Measurements from ENCODE around the gene CACNA1S. TPM values are rescaled to one million over a fixed set of nuclear protein-coding genes. Genes with fewer than 3 reads are reported as not detected.

CACNA1S gene
- total and polyA plus RNA-seq, 2 of the 8 experiments (the other 6 are each of a cell fraction or from before 2014, with no cell fraction given): 0.06 TPM; not detected in 1

DNA sequence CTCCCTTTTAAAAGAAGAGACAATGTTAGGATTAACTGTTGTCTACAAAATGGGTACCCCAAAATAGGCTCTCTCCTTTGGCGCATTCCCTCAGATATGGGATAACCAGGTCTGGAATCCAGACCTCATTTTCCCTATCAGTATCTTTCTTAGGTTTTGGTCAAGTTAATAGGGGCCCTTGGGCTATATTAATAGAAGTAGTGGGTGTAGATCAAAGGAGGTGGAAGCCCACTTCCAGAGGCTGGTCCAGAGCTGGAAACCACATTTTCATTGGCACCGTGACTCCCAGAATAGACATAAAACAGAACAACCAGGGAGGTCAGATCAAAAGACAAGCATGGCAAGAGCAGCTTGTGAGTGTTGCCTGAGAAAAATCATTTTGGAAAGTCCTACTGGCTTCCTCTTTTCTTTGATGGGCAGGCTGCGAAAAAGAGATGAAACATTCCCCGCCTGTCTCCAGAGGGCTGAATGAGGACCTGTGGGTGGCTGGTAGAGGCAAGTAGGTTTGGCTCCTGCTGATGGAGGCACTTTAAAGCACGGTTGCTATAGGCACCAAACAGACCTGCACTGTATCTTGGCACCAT lies 62.9 kb downstream of the CACNA1S start:
- H4K20me1 ChIP-seq (replicated peaks in 1 of 2; ENCODE audit: control insufficient read depth in 1 of 2, insufficient read depth in 2 of 2, low read length in 2 of 2): no peaks in the 10 kb centered on the region
- WGBS, 2 experiments (ENCODE audit: extremely low coverage in 1 of 2, insufficient coverage in 1 of 2, insufficient read length in 1 of 2, insufficient replicate concordance in 2 of 2, low coverage in 1 of 2, low lambda C conversion rate in 2 of 2, missing lambda C conversion rate in 1 of 2): 90% methylated on average over 5 of the region's 5 CpGs; no CpG with 5 or more reads in 1 of the 2 experiments
- POLR2A ChIA-PET (ENCODE audit: partially characterized antibody): interaction anchor here (2.6 kb wide), 1 partner anchor 9 kb away, joined by 8 read pairs; no protein-coding TSS in a partner anchor
- no peaks in the 10 kb centered on the region for H3K23me2 ChIP-seq (ENCODE audit: low read depth, low read length)
- H3K56ac ChIP-seq (replicated peaks; ENCODE audit: insufficient read length, low read depth, low read length): no peak overlapping the region
- no peak overlapping the region for H4K8ac ChIP-seq (ENCODE audit: extremely low read depth, insufficient read depth, low read length)
- H2BK12ac ChIP-seq (ENCODE audit: low read depth, low read length): no peak overlapping the region
- H3K9ac ChIP-seq (replicated peaks in 1 of 4; ENCODE audit: extremely low read depth in 1 of 4, low read depth in 3 of 4, low read length in 3 of 4): no peak overlapping the region
- H3K4me3 ChIP-seq (ENCODE audit: extremely low read depth in 1 of 4, insufficient read depth in 2 of 4, low read depth in 3 of 4, low read length in 4 of 4): no peak overlapping the region
- H3K36me3 ChIP-seq (ENCODE audit: control insufficient read depth in 2 of 4, insufficient read depth in 4 of 4, low read length in 3 of 4): no peaks in the 10 kb centered on the region
- no peak overlapping the region for H3K18ac ChIP-seq (ENCODE audit: extremely low read depth, low read length)
- H2AK5ac ChIP-seq (ENCODE audit: low read depth, low read length): no peak overlapping the region
- no peak overlapping the region for H2AFZ ChIP-seq (ENCODE audit: low read length)
- no peak overlapping the region for H3K27ac ChIP-seq (ENCODE audit: low read depth, low read length)
- no peaks in the 10 kb centered on the region for H3K79me2 ChIP-seq (ENCODE audit: control insufficient read depth in 1 of 2, insufficient read depth in 2 of 2, low read length in 2 of 2)
- no peaks in the 10 kb centered on the region for H3K79me1 ChIP-seq (ENCODE audit: low read depth, low read length)
- no peak overlapping the region for H3K23ac ChIP-seq (ENCODE audit: insufficient read length)
- no peak overlapping the region for H2BK120ac ChIP-seq (replicated peaks; ENCODE audit: low read depth, low read length)
- no peak for FAIRE-seq
- no peaks in the 10 kb centered on the region for H3K27me3 ChIP-seq (replicated peaks in 1 of 4; ENCODE audit: control insufficient read depth in 3 of 4, extremely low read depth in 1 of 4, insufficient read depth in 3 of 4, low read length in 3 of 4)
- no peak overlapping the region for H3K4ac ChIP-seq (replicated peaks; ENCODE audit: insufficient read length, low read depth, low read length)
- H2BK15ac ChIP-seq (ENCODE audit: low read length): no peak overlapping the region
- no peak overlapping the region for H4K91ac ChIP-seq (replicated peaks; ENCODE audit: insufficient read length, low read length)
- H2BK20ac ChIP-seq (ENCODE audit: low read length): no peak overlapping the region
- CTCF ChIA-PET (ENCODE audit: partially characterized antibody): interaction anchor here (0.7 to 23.3 kb wide), 9 partner anchors 13 to 560 kb away, joined by 3 to 640 read pairs (median 5); partner anchors contain the start of gene KIF21B
- no peak overlapping the region for H2BK5ac ChIP-seq (ENCODE audit: low read depth, low read length)
- TF ChIP-seq SIN3A (conservative IDR thresholded peaks at IDR 0.05 in 1 of 2, IDR thresholded peaks at IDR 0.05 in 1 of 2; ENCODE audit: low read depth in 1 of 2, low read length in 2 of 2): no peak
- no peak overlapping the region for H3K4me2 ChIP-seq (ENCODE audit: insufficient read depth in 1 of 2, low read depth in 2 of 2, low read length in 2 of 2)
- no peak for DNase-seq (ENCODE audit: low read depth in 1 of 2, low spot score in 2 of 2)
- no peak overlapping the region for H3K14ac ChIP-seq (ENCODE audit: insufficient read length)
- no peak overlapping the region for H4K5ac ChIP-seq (ENCODE audit: insufficient read length, low read depth, low read length)
- H3K4me1 ChIP-seq (replicated peaks in 1 of 4; ENCODE audit: control insufficient read depth in 3 of 4, insufficient read depth in 4 of 4, low read length in 3 of 4): no peaks in the 10 kb centered on the region; a peak in 1 of 7 replicates
- no peaks in the 10 kb centered on the region for H3K9me3 ChIP-seq (ENCODE audit: insufficient read depth in 2 of 2, low read depth in 1 of 2, low read length in 1 of 2)

All from H1 (cell line).